Measurements from ENCODE around the gene SOCS6. TPM values are rescaled to one million over a fixed set of nuclear protein-coding genes. Genes with fewer than 3 reads are reported as not detected.
A peak's percentile ranks its signal among the peaks of the same experiment; 100 is the strongest.

Gene SOCS6
- total RNA-seq, 2 experiments from 2014 or later, result 0.92 to 0.97 TPM

DNA sequence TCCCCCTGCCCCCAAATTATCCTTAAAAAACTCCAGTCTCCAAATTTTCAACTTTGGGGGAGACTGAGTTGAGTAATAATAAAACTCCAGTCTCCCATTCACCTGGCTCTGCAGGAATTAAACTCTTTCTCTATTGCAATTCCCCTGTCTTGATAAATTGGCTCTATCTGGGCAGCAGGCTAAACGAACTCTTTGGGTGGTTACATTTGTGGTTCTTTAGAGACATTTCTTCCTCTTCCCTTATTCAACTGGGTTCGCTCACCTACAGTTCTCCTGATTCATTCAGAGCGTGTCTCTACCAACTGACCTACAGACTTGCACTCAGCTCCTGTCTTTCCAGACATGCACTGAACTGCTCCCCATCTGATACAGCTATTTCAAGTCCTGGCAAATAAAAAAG lies 17.1 kb upstream of the SOCS6 start:
- ChIA-PET POLR2A (no interaction called here), CTCF (no interaction called here)
- Mint-ChIP-seq H3K4me1 (ENCODE audit: low read depth) (no peaks in the 10 kb centered on the region), H3K27me3 (ENCODE audit: low read depth) (no peaks in the 10 kb centered on the region), H3K4me3 (no peak overlapping the region), H3K36me3 (ENCODE audit: low read depth) (no peaks in the 10 kb centered on the region), H3K9me3 (ENCODE audit: insufficient read depth) (peaks cover 17% of the 10 kb centered on the region), H3K27ac (no peak overlapping the region)
- DNase-seq, result no peak
- ATAC-seq, result no peak

DNA sequence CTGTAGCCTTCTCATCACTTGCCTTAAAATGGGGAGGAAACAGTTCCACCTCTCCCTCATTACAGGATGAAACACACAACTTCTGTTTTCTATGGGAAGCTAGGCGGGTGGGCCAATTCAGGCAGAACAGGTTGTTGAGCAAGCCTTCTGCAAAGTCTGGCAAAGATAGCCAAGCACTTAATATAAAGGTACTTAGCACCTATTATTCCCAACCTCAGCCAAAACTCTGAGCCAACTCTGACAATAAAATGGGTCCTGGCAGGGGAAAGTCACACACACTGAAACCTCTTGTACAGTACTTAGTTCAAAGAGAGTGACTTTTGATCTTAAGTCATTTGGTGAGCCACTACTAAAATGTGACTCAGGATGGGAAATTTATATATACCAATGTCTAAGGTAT lies 15.8 kb upstream of the SOCS6 start:
- no peak for ATAC-seq
- no peak overlapping the region for H3K4me3 Mint-ChIP-seq
- H3K9me3 Mint-ChIP-seq (ENCODE audit: insufficient read depth), result peaks cover 17% of the 10 kb centered on the region
- H3K27ac Mint-ChIP-seq, result no peak overlapping the region
- ChIA-PET POLR2A (no interaction called here), CTCF (no interaction called here)
- no peaks in the 10 kb centered on the region for H3K4me1 Mint-ChIP-seq (ENCODE audit: low read depth)
- DNase-seq, result no peak
- H3K36me3 Mint-ChIP-seq (ENCODE audit: low read depth), result no peaks in the 10 kb centered on the region
- no peaks in the 10 kb centered on the region for H3K27me3 Mint-ChIP-seq (ENCODE audit: low read depth)

DNA sequence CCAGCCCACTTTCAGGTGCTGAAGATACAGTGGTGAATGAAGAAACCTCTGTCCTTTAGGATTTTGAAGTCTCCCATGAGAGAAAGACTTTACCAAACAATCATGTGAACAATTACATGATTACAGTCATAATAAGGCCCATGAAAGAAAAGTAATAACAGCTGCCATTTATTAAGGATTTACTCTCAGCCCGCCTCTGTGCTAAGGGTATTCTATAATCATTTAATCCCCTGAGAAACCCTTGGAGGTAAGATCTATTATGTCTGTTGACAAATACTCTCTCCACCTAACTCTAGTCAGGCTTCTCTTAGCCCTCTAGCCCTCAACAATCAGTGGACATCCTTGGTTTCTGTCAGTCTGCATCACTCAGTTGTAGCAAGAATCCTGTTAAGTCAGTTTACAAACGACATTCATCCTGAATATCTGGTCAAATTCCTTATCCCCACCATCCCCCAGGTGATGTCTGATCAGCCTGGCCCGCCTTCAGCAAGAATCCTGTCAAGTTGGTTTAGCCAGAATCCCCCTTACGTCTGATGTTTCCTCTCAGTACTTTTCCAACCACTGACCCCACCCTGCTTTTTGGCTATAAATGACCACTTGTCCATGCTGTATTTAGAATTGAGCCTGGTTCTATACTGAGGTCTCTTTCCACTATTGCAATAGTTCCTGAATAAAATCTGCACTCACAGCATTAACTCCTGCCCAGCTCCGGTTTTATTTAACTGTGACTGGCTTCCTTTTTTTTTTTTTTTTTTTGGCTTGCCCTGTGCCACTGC lies 12.2 kb upstream of the SOCS6 start:
- peaks cover 11% of the 10 kb centered on the region for H3K9me3 Mint-ChIP-seq (ENCODE audit: insufficient read depth)
- ATAC-seq (no peak), DNase-seq (no peak)
- ChIA-PET POLR2A (no interaction called here), CTCF (no interaction called here)
- no peaks in the 10 kb centered on the region for H3K4me1 Mint-ChIP-seq (ENCODE audit: low read depth)
- H3K36me3 Mint-ChIP-seq (ENCODE audit: low read depth), result no peaks in the 10 kb centered on the region
- H3K4me3 Mint-ChIP-seq, result no peak overlapping the region
- no peak overlapping the region for H3K27ac Mint-ChIP-seq
- no peaks in the 10 kb centered on the region for H3K27me3 Mint-ChIP-seq (ENCODE audit: low read depth)

DNA sequence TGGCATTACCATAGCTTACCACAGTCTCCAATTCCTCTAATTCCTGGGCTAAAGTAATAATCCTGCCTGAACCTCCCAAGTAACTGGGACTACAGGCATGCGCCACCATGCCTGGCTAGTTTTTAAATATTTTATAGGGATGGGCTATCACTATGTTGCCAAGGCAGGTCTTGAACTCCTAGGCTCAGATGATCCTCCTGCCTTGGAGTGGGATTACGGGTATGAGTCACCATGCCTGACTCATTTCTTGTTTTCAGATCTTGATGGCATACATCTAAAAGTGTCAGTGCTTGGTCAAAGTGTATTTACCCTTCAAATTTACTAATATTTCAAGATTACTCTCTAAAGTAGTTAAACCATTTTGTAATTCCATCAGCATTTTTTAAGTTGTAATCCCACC lies 9.4 kb upstream of the SOCS6 start:
- no peaks in the 10 kb centered on the region for H3K4me1 Mint-ChIP-seq (ENCODE audit: low read depth)
- no peaks in the 10 kb centered on the region for H3K9me3 Mint-ChIP-seq (ENCODE audit: insufficient read depth)
- no peak overlapping the region for H3K4me3 Mint-ChIP-seq
- no peaks in the 10 kb centered on the region for H3K36me3 Mint-ChIP-seq (ENCODE audit: low read depth)
- ChIA-PET CTCF (no interaction called here), POLR2A (no interaction called here)
- DNase-seq, result no peak
- H3K27me3 Mint-ChIP-seq (ENCODE audit: low read depth), result peaks cover 3% of the 10 kb centered on the region
- H3K27ac Mint-ChIP-seq, result no peak overlapping the region
- ATAC-seq, result no peak

DNA sequence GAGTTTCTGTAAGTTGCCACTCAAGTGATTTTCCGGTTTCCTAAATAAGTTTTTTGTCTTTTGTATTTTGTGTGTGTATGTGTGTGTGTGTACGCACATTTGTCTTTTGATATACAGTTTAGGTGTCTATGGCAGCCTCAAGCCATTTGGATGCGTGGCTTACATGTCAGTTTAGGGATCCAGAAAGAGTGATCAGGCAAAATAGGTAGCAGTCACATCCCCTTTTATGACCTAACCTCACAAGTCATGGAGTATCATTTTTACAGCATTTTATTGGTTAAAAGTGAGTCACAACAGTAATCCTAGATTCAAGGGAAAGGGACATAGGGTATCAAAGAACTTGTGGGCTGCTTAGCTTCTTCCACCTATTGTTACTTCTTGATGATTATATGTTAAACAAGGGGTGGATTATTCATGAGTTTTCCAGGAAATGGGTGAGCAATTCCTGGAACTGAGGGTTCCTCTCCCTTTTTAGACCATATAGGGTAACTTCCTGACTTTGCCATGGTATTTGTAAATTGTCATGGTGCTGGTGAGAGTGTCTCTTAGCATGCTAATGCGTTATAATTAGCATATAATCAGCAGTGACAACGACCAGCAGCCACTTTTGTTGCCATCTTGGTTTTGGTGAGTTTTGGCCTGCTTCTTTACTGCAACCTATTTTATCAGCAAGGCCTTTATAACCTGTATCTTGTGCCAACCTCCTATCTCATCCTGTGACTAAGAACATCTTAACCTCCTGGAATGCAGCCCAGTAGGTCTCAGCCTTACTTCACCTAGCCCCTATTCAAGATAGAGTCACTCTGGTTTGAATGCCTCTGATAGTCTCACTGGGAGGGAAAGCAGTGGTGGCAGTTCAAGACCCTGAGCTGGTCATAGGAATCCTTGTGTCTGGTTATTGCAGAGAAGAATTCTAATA lies 8.6 kb upstream of the SOCS6 start:
- POLR2A ChIA-PET, result no interaction called here
- CTCF ChIA-PET, result no interaction called here
- no peaks in the 10 kb centered on the region for H3K36me3 Mint-ChIP-seq (ENCODE audit: low read depth)
- H3K27ac Mint-ChIP-seq, result no peak overlapping the region
- no peak for ATAC-seq
- H3K9me3 Mint-ChIP-seq (ENCODE audit: insufficient read depth), result no peaks in the 10 kb centered on the region
- peaks cover 7% of the 10 kb centered on the region for H3K27me3 Mint-ChIP-seq (ENCODE audit: low read depth)
- H3K4me1 Mint-ChIP-seq (ENCODE audit: low read depth), result no peaks in the 10 kb centered on the region
- no peak for DNase-seq
- no peak overlapping the region for H3K4me3 Mint-ChIP-seq

DNA sequence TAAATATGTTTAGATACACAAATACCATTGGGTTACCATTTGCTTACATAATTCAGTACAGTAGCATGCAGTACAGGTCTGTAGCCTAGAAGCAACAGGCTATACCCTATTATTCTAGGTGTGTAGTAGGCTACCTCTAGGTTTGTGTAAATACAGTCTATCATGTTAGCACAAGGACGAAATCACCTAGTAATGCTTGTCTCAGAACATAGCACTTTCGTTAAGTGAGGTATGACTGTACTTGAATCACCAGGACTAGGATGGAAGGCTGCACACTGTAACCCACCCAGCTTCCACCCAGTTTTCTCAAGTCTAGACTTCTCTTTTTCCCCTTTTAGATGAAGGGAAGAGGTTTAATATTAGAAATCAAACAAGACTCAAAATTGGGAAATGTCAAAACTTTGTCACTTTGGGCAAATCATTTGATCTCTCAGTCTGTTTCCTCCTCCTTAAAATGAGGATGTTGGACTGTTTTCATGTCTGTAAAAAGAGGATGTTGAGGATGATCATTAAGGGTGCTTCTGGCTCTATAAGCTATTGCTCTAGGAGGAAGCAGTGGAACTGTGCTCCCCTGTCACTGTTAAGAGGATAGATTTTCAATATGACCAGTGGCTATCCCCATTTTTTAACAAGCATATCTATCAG lies 3.7 kb upstream of the SOCS6 start:
- Mint-ChIP-seq H3K9me3 (ENCODE audit: insufficient read depth) (no peaks in the 10 kb centered on the region), H3K27ac (no peak overlapping the region), H3K27me3 (ENCODE audit: low read depth) (peaks cover 25% of the 10 kb centered on the region), H3K36me3 (ENCODE audit: low read depth) (no peaks in the 10 kb centered on the region), H3K4me1 (ENCODE audit: low read depth) (peaks cover 5% of the 10 kb centered on the region), H3K4me3 (no peak overlapping the region)
- ChIA-PET CTCF (no interaction called here), POLR2A (no interaction called here)
- DNase-seq (no peak), ATAC-seq (no peak)

DNA sequence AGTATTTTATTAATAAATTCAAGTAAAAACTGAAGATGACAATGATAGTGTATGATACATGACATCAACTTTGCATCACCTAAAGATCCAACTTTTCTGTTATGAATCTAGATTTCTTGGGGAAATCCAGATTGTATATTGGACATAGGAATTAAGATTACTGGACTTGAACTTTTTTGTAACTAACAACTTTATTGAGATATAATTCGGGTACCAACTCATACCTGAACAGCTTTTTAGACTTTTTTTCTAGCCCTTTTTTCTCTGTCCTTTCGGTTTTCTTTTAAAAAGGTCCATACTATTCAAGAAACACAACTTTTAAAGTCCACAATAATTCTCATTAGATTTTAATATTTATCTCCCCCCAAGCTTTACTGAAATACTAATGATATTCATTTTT lies 1.1 kb upstream of the SOCS6 start:
- ATAC-seq (no peak), DNase-seq (no peak)
- Mint-ChIP-seq H3K9me3 (ENCODE audit: insufficient read depth) (no peaks in the 10 kb centered on the region), H3K27me3 (ENCODE audit: low read depth) (peaks cover 44% of the 10 kb centered on the region), H3K27ac (no peak overlapping the region), H3K36me3 (ENCODE audit: low read depth) (no peaks in the 10 kb centered on the region), H3K4me3 (no peak overlapping the region), H3K4me1 (ENCODE audit: low read depth) (peaks cover 8% of the 10 kb centered on the region)
- CTCF ChIA-PET, result no interaction called here
- POLR2A ChIA-PET, result no interaction called here

DNA sequence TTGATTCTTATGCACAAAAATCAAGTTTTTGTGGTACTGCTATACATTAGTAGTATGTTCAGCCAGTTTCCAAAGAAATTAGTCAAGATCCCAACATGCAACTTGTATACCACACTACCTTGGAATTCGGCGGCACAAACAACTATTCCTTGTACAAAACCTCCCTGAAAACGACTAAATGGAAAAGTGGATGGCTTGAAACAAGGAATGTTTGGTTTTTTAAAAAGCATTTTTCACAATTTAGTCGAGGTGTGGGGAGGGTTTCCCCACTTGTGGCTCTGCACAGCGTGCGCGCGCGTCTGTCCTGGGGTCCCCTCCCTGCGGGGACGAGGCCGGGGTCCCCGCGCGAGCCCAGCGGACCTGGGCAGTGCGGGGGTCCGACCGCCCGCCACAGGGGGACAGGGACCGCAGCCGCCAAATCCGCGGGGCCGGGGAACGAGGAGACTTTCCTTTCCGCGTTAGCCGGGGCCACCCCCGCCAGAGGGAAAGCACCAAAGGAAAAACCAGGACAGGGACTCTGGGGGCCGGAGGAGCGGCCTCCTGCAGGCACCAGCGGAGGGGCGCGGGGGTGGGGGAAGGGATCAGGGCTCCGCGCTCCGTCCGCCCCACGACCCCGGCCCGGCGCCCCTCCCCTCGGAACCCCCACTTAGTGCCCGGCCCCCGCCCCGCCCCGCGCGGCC lies 534 bp upstream of the SOCS6 start:
- ATAC-seq (no peak), DNase-seq (no peak)
- Mint-ChIP-seq H3K4me1 (ENCODE audit: low read depth) (peaks cover 8% of the 10 kb centered on the region), H3K9me3 (ENCODE audit: insufficient read depth) (no peaks in the 10 kb centered on the region), H3K27me3 (ENCODE audit: low read depth) (peaks cover 45% of the 10 kb centered on the region), H3K36me3 (ENCODE audit: low read depth) (no peaks in the 10 kb centered on the region), H3K4me3 (peak overlapping the region; percentile 32), H3K27ac (no peak overlapping the region)
- CTCF ChIA-PET, result no interaction called here
- POLR2A ChIA-PET, result no interaction called here

DNA sequence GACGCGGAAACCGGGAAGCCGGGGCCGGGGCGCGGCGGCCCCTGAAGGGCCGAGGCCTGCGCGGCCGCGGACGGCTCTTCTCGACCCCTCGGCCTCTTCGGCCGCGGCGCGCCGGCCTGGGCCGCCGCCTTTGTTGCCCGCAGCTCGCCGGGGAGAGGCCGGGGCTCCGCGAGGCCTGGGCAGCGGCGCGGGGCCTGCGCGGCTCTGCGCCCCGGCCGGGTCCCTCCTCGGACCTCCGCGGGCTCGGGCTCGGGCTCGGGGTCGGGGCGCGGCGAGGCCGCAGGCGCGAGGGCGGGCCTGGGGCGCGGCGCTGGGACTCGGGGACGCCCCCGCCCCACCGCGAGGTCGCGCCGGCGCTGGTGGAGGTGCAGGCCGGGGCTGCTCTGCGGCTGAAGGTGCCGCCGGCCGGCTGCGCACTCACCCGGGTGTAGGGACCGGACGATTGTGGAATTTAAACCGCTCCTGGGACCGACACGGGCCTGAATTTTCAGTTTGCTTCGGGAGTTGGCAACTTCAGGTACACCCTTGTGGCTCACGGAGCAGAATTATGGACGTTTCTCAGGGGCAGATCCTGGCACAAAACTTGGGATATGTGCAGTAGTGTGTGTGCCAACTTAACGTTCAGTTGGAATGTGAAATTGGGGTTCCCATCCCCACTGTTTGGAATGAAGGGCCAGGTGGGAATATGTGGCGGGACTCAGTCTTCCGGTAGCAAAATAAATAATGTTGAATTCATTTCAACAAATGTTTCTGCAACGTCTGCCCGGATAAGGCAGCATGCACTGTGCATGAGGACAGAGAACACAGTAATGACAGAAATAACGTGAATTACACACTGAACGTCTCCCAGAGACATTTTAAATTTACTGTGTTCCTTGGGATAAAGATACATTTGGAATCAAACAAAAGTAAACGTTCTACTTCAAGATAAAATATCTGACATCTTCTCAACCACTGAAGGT lies 787 bp downstream of the SOCS6 start:
- ChIA-PET CTCF (interaction anchor here (1.0 kb wide), 1 partner anchor 94 kb away, joined by 3 read pairs; no protein-coding TSS in a partner anchor), POLR2A (no interaction called here)
- Mint-ChIP-seq H3K36me3 (ENCODE audit: low read depth) (no peaks in the 10 kb centered on the region), H3K4me1 (ENCODE audit: low read depth) (peaks cover 8% of the 10 kb centered on the region), H3K27ac (peak overlapping the region; percentile 22), H3K4me3 (peak overlapping the region; percentile 76), H3K27me3 (ENCODE audit: low read depth) (peaks cover 40% of the 10 kb centered on the region), H3K9me3 (ENCODE audit: insufficient read depth) (no peaks in the 10 kb centered on the region)
- ATAC-seq, result peak; percentile 36
- no peak for DNase-seq

DNA sequence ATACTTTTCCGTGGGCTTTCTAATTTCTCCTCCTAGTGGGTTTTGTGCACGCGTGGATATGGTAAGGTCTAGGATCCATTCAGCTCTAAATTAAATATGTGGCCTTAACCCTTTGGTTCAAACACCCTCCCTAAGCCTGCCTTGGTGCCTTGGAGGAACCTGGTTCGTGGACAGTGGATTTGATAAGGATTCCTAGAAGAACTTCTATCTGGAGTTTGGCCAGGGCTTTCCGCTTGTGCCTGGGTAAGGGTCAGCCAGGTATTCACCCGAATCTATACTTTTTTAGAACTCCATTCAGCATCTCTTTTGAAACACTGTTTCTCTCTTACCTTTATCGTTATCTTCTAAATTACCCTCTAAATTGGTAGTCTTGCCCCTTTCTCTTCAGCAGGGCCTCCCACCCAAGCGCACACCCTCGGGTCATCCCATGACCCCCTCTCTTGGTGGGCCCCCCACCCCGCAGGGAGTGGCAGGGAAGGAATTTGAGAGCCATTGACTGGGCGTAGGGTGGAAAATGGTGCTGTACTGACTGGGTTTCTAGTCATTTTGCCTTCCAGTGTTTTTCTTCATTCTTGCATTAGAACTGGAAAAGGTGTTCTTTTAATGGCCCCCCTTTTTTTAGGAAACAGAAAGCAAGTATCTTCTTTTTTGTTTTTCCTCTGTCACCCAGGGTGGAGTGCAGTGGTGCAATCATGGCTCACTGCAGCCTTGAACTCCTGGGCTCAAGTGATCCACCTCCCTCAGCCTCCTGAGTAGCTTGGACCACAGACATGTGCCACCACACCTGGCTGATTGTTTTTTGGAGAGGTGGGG lies 1.8 kb downstream of the SOCS6 start:
- Mint-ChIP-seq H3K27me3 (ENCODE audit: low read depth) (peaks cover 35% of the 10 kb centered on the region), H3K4me3 (no peak overlapping the region), H3K27ac (no peak overlapping the region), H3K4me1 (ENCODE audit: low read depth) (peaks cover 8% of the 10 kb centered on the region), H3K36me3 (ENCODE audit: low read depth) (no peaks in the 10 kb centered on the region), H3K9me3 (ENCODE audit: insufficient read depth) (no peaks in the 10 kb centered on the region)
- ATAC-seq (no peak), DNase-seq (no peak)
- ChIA-PET POLR2A (no interaction called here), CTCF (interaction anchor here (1.0 kb wide), 1 partner anchor 95 kb away, joined by 3 read pairs; no protein-coding TSS in a partner anchor)

DNA sequence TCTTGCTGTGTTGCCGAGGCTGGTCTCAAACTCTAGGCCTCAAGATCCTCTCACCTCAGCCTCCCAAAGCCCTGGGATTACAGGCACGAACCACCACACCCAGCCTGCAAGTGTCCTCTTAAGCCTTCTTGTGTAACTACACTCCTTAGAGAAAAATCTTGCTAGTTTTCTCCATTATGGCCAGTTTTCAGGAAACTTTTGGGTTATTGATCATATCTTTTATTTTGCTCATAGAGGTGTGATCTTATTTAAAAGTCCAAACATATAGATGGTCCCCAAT lies 2.4 kb downstream of the SOCS6 start:
- no peaks in the 10 kb centered on the region for H3K36me3 Mint-ChIP-seq (ENCODE audit: low read depth)
- H3K4me3 Mint-ChIP-seq, result no peak overlapping the region

More for the DNA sequence above, 2.4 kb downstream of the SOCS6 start:
- Mint-ChIP-seq H3K27me3 (ENCODE audit: low read depth) (peaks cover 35% of the 10 kb centered on the region), H3K27ac (no peak overlapping the region), H3K4me1 (ENCODE audit: low read depth) (peaks cover 8% of the 10 kb centered on the region), H3K9me3 (ENCODE audit: insufficient read depth) (no peaks in the 10 kb centered on the region)
- no peak for DNase-seq
- ATAC-seq, result no peak
- POLR2A ChIA-PET, result no interaction called here
- CTCF ChIA-PET, result no interaction called here
